ENCODE measurements around the gene SLC7A6OS.
A peak's percentile ranks its signal among the peaks of the same experiment; 100 is the strongest.

SLC7A6OS gene

GRCh38 chr16:68310774-68311511 is at the start of gene SLC7A6OS, which contains the start of gene PRMT7:
Gene SLC7A6OS (minus strand): TSS chr16:68310946. CDS start chr16:68310926, 20 bp downstream.
Gene PRMT7 (plus strand): TSS chr16:68311019. CDS start chr16:68315980, 4,961 bp downstream.
- DNase-seq: peak; percentile 88

DNA sequence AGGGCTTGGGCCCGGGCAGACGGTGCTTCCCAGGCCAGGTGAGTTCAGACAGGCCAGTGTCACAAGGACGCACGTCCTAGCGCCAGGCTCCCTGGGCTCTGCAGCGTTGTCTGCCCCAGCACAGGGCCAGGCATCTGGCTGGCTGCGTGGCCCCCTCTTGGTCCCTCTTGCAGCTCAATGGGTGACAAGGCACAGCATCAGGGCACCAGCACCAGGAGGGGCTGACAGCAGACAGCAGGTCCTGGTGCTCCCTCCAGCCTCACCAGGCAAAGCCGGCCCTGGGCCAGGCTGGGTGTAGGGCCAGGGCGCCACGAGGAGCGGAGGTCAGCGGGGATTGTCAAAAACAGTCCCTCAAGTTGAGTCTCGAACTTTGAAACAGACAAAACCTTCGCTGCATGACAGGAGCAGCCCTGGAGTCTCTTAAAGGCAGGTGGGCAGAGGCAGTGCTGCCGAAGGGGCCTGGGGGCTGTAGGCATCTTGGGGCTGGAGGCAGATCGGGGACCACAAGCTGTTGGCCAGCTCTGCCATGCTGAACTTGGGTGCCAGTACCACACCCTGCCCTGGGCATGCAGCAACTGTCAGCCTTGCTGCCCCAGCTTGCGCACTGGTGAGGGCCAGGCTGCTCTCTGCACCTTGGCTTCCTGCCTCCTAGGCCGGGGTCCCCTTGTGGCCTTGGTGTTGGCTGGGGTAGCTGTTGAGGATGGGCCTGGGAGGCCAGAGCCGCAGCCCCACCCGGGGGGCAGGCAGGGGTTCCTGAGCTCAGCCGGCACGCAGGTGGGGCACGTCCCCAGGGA is 48.8 kb upstream of the SLC7A6OS start:
- DNase-seq: no peak

DNA sequence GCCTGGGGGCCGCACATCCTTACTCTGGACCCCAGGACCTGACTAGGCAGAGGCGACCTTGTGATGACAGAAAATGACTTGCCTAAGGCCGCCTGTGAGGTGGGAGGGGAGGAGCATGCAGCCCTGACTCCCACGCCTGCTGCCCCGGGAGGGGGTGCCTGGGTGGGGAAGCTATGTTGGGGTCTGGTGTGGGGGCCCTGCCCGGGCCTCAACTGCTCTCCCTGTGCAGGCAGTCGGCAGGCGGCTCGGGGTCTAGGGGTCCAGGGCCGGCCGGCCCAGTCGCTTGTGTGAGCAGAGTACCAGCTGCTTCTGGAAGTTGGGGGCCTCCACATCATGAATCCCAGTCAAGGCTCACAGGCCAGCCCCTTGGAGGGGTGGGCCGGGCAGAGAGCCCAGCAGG is 48.2 kb upstream of the SLC7A6OS start:
- no peak for DNase-seq

DNA sequence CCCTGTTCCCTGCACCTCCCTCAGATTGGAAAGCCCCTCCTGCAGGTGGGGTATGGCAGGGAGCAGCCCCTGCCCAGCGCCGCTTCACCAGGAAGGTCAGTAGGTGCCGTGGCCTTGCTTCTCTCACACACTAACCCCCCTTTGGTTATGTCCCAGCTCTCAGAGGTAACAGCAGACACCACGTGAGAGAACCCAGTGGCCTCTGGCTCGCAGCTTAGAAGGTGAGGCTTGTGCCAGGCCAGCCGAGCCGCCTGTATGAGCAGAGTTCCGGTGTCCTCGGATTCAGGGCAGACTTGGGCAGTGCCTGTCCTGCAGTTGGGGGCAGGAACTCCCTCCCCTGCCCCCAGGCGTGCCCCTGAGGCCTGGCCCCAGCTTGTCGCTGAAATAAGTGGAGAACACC is 47.2 kb upstream of the SLC7A6OS start:
- no peak for DNase-seq

GRCh38 chr16:68357521-68357922 is 46.8 kb upstream of the SLC7A6OS start:
- no peak for DNase-seq

DNA sequence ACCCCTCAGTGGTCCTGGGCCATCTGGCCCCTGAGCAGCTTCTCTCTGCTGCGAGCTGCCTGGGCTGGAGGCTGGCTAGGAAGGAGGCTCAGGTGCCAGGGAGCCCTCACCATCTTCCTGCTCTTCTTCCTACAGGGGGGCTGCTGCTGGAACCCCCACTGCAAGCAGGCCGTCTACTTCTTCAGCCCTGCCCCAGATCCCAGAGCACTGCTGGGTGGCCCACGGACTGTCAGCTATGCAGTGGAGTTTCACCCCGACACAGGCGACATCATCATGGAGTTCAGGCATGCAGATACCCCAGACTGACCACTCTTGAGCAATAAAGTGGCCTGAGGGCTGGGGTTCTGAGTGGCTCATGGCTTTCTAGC is 46.2 kb upstream of the SLC7A6OS start:
- no peak for DNase-seq

DNA sequence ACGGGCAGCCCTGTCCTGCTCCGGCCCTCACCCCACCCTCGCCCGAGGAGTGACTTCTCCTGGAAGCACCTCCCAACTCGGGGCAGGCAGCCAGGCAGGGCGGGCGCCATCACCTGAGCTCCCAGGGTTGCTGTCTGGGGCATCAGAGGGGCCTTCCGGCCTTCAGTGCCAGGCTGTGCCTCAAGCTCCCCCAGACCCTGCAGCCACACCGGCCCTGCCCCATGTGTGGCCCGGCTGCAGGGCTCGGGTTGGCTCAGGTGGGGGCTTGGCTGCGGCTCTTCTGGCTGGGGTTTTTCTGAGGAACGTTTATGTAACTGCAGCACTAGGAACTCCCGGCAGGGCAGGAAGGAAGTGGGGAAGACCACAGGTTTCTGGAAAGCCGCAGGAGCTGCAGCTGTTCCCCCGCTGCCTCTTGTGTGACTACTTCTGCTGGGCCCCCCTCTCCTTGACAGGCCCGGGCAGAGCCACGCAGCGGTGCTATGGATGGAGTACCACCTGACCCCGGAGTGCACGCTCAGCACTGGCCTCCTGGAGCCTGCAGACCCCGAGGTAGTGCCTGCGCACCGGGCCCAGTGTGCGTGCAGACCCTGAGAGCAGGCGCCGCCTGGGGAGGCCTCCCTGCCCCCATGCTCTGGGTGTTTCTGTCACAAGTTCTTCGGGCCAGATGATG is 45.6 kb upstream of the SLC7A6OS start:
- peak; percentile 73 for DNase-seq

DNA sequence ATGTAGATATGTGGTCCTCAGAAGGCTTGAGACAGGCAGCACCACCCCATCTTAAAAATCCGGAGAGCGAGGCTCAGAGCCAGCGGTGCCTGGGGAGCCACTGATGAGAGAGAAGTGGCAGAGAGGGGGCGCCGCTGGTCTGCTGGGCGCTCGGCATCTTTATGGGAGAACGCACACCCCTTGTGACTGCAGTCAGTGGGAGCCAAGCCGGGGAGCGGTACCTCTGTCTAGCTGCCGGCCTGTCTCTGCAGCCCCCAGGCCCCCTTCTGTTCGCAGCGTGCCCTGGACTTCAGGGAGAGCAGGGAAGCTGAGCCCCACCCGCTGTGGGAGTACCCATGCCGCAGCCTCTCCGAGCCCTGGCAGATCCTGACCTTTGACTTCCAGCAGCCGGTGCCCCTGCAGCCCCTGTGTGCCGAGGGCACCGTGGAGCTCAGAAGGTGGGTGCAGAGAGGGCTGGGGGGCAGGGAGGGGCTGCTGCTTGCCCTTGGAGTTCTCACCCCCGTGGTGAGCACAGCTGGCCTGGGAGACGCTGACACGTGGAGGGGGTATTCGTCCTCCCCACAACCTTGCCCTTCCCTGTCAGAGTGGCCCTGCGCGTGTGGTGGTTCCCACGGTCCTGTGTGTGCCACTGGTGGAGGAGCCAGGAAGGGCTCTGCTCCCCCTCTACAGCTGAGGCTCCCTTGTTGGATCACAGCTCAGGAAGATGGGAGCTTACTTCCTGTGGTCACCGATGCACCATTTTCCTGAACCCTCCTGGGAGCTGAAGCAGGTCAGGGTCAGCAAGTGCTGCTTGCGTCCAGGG is 44.9 kb upstream of the SLC7A6OS start:
- no peak for DNase-seq

DNA sequence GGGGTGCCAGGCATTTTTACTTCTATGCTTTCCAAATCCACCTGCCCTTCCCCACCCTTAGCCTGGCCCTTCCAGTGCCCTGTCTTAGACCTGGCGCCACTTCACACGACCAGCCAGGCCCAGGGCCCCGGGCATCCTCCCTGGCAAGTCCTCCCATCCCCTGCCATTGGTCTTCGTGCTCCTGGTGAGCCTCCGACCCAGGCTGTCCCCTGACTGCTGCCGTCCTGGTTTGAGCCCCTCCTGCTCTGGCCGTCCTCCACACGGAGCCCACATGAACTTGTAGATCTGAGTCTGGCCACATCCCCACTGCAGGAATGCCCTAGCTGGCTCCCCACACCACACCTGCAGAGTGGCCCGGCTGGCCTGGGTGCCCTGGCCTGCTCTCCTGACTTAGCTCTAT is 44.1 kb upstream of the SLC7A6OS start:
- no peak for DNase-seq

DNA sequence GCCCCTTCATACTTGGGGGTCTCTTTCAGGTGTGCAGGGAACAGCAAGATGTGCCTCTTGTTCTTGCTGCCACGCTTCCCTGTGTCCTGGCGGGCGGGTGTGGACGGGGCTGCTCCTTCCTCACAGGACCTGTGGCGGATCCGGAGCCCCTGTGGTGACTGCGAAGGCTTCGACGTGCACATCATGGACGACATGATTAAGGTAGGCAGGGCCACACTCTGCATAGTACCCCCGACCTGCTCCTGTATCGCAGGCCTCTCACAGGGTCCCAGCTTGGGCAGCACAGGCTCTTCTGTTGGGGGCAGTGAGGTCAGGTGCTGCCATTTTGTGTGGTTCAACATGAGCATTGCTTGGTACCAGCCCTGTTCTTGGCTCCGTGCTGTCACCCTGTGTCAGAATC is 42.6 kb upstream of the SLC7A6OS start:
- DNase-seq: no peak

DNA sequence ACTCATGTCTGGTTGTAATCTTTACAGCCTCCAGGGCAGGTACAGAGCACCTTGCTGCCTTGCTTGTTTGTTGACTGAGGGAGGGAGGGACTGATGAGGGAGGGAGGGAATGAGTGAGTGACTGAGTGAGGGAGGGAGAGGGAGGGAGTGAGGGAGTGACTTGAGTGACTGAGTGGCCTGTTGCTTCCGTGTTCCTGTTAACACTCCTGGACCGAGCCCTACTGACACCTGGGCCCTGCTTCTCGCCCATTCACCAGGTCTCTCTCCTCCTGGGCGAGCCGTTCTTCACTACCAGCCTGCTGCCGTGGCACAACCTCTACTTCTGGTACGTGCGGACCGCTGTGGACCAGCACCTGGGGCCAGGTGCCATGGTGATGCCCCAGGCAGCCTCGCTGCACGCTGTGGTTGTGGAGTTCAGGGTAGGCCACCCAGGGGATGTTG is 41.3 kb upstream of the SLC7A6OS start:
- DNase-seq: no peak

DNA sequence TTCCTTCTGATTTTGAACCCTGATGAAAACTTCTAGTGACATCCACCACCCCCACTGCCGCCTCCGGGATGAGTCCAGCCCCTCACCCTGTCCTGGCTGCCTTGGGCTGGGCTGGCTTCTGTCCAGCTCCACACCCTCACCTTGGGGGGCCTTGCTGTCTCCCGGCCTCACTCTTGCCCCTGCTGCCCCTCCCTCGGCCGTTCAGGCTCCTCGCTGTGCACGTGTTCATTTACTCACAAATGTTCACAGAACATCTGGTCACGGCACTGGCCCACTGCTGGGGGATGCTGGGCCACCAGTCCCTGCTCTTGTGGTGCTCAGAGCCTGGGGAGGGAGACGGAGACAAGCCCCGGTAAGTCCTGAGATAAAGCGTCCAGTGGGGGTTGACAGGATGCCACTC is 40.7 kb upstream of the SLC7A6OS start:
- DNase-seq: no peak

DNA sequence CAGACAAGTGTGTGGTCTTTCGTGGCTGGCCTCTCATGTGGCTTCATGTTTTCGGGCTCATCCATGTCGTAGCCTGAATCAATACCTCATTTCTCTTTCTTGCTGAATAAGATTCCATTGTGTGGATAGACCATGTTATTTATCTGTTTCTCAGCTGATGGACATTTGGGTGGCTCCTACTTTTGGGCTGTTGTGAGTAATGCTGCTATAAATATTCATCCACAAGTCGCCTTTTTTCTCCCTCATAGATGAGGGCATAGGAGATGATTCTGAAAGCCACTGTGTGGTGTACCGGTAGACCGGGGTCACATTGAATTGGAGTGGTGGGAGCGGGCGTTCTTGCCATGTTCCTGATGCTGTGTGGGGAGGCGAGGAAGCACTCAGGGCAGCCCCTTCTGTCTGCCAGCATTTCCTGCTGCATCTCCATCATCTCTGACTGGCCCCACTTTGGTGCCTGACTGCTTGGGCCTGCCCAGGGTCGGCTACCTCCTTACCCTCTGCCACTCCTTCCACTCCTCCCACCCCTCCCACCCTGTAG is 40.1 kb upstream of the SLC7A6OS start:
- DNase-seq: no peak

DNA sequence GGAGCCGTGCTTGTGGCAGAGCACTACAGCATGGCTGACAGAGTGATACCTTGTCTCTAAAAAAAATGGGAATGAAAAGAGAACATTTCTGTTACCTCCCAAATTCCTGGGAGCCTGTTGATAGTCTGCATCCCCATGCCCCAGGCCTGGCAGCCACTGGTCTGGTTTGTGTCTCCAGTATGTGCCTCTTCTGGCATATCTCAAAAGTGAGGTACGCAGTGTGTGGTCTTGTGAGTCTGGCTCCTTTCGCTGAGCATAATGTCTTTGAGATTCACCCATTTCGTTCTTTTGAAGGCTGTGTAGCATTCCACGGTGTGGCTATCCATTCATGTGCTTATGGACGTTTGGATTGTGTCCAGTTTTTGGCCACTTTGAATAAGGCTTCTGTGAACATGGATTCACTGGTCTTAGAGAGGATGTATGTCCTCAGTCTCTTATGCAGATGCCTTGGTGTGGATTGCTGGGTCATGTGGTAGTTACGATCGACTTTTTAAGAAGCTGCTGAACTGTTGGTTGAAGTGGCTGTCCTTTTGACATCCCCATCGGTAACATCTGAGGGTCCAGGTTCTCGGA is 39.2 kb upstream of the SLC7A6OS start:
- DNase-seq: no peak

DNA sequence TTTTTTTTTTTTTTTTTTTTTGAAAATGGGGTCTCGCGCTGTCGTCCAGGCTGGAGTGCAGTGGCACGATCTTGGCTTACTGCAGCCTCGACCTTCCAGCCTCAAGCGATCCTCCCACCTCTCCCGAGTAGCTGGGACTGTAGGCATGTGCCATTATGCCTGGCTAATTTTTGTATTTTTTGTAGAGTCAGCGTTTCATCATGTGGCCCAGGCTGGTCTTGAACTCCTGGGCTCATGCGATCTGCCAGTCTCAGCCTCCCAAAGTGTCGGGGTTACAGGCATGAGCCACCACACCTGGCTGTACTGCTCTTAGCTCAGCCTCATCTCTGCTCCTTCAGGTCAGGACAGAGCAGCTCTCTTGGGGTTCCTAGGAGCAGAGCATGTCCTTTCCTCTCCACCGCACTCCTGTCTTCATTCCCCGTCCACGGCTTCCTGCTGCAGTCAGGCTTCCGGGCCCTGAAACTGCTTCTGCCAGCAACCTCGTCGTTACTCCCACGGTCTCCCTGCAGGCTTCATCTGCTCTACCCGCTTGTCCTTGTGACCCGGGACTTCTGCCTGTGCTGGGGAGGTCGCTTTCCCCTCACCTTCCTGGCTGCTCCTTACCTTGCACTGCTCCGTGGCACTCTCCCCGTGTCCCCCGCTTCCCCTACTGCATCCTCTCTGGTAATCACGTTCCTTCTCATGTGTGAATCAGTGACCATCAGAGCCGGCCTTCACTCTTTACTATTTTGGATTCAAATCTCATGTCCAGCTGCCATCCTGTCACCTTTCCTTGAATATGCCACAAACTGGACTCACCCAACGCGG is 38.1 kb upstream of the SLC7A6OS start:
- no peak for DNase-seq

GRCh38 chr16:68347605-68348004 is 36.9 kb upstream of the SLC7A6OS start:
- DNase-seq: no peak

- no peak for DNase-seq
Observed at GRCh38 chr16:68346892-68347480, 36.2 kb upstream of the SLC7A6OS start.

GRCh38 chr16:68345958-68346635 is 35.4 kb upstream of the SLC7A6OS start:
- no peak for DNase-seq

- DNase-seq: no peak
Observed at GRCh38 chr16:68345351-68345810, 34.6 kb upstream of the SLC7A6OS start.

DNA sequence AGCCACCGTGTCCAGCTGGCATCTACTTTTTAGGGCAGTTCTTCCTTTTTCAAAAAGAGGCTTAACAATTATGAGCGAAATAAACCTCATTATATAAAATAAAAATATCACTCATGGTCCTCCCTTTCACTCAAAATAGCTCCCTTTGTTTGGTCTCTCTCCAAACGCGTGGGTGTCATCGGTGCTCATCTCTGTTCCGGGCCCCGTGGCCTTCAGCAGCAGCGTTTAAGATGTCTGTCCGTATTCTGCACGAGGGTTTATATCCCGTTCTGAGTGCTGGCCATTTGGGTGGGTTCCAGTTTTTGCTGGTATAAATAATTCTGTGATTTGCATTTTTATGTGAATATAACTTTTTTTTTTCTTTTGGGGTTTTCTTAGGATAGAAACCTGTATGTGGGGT is 33.5 kb upstream of the SLC7A6OS start:
- DNase-seq: no peak
